GM18502 (cell line): ENCODE measurements around the gene MYOG.

Source experiments
- ATAC-seq: cut with Tn5 transposase; IDR thresholded peaks from one replicate; pipeline ENCODE4 v1.9.1; 2021; ENCODE audit warnings: mild to moderate bottlenecking; ENCODE audit not compliant: unreplicated experiment, poor library complexity

Gene MYOG

DNA sequence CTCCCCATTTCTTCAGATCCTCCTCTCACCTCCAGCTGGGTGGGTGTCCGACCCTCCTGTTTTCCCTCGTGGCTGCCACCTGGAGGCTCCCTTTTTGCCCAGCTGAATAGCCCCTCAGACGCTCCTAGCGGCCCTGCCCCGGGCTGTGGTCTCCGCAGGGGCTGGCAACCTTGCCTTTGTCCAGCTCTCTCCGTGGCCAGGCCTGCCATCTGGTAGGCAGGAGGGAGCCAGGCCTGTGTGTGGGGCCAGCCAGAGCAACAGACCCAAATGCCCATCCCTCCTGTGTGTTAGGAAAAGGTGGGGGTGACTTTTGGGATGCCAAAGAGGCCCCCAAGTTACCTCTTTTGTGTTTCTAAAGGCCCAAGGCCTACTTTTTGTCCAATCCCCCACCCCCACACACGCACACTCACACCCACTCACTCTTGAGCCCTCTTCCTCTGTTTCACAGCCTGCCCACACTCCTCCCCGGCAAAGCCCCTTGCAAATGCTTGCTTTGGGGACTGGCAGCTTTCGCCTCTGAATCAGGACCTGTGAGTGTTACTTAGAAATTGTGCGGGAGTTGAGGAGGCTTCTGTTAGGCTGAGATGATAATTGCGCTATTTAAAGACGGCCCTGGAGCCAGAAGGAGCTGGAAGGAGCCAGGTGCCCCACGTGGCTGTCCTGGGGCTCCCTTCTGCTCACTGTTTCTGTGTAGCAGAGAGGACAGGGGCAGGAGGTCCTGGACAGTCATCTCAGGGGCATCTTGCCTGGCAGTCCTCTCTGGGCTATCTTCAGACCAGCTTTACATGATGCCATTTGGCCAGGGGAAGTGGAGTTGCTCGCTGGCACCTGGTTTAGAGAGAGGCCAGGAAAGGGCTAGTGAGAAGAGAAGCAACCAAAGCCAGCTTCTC lies 50.5 kb downstream of the MYOG start:
- ATAC-seq, result no peak

DNA sequence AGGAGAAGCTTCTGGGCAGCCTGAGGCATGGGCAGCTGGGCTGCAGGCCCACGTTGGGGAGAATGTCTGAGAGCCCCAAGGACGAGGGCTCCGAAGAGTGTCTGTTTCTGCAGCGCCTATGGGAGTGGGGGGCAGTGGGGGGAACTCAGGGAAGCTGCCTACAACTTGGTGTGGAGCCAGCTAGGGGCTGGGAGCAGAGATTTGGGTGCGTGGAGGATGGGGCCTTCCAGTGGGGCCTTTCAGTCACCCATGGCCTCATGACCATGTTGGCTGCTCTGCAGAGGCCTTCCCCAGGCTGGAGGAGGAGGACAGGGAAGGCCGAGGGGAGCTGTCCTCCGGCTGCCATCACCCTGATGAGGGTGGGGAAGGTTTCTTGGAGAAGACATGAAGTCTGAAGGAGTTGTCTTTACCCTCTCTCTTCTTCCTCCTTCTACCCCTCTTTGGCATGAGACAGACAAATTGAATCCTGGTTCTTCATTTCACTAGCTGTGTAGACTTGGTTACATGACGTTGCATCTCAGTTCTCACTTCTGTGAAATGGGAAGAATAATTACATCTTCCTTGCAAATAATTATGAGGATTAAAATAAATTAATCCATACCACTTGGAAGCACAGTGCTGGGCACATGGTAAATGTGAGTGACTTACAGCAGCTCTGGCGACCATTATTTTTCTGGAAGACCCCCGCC lies 51.2 kb downstream of the MYOG start:
- ATAC-seq, result no peak

GRCh38 chr1:203033917-203034316 lies 51.9 kb downstream of the MYOG start:
- no peak for ATAC-seq

DNA sequence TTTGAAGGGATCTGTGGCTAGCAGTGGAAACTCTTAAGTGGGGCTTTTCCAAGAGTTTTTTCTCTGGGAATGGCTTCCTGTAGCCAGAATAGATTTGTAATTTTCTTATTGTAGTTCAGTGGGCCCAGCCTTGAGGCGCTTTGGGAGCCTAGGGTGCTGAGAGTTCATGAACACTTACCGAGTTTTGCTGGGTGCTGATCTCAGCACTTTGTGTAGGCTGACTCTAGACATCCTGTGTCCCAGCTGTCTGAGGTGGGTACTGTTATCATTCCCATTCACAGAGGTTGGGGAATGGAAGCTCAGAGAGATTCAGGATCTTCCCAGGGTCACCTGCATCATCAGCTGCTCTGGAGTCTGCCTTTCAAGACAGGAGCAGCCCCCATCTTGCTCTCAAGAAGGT lies 52.5 kb downstream of the MYOG start:
- ATAC-seq, result no peak
